Tibial nerve (tissue), 4 donors: ENCODE data around the gene POLA2. TPM values are rescaled to one million over a fixed set of nuclear protein-coding genes. Genes with fewer than 3 reads are reported as not detected.
A peak's percentile ranks its signal among the peaks of the same experiment; 100 is the strongest.
"Not testable (repeated sequence)": the region's sequence is repeated elsewhere in the genome, so short reads cannot be mapped to it uniquely, and the experiment has no call there.

ENCODE experiments used
- DNase-seq, 2 donors: peaks; one replicate each; pipeline ENCODE4 v3.0.0-alpha.2; 2019; ENCODE audit warnings: low spot score in 2 of 2
- H3K27ac ChIP-seq, 4 donors: fragments of 200-600 bp; sonication (generic) in 3 of 4; one replicate each; pipeline ENCODE4 v1.5.1; 2017 to 2019; ENCODE audit warnings: mild to moderate bottlenecking in 1 of 4
- H3K27me3 ChIP-seq, 2 donors: fragments of 200-600 bp; sonication (generic) in 1 of 2; one replicate each; pipeline versions ENCODE4 v1.5.1 to v1.6.0; 2017 to 2019
- H3K36me3 ChIP-seq, 3 donors: fragments of 200-600 bp; sonication (generic); one replicate each; pipeline ENCODE4 v1.5.1; 2018 to 2019
- H3K4me1 ChIP-seq, 4 donors: fragments of 200-600 bp; sonication (generic) in 3 of 4; one replicate each; pipeline ENCODE4 v1.5.1; 2017 to 2019
- H3K4me3 ChIP-seq, 4 donors: fragments of 200-600 bp; sonication (generic) in 3 of 4; one replicate each; pipeline ENCODE4 v1.5.1; 2017 to 2019; ENCODE audit warnings: mild to moderate bottlenecking in 1 of 4, moderate library complexity in 1 of 4
- H3K9me3 ChIP-seq, 4 donors: fragments of 200-600 bp; sonication (generic) in 3 of 4; one replicate each; pipeline ENCODE4 v1.5.1; 2017 to 2019
- CTCF ChIP-seq, 5 experiments: fragments of 200-600 bp in 3 of 5; fragments of 450-650 bp in 2 of 5; sonication (generic) in 3 of 5; IDR thresholded peaks; one replicate each; pipeline ENCODE4 v1.5.1; 2016 to 2019; ENCODE audit warnings: antibody characterized with exemption in 5 of 5, mild to moderate bottlenecking in 3 of 5, moderate library complexity in 2 of 5
- EP300 ChIP-seq, 2 donors: sonication (generic); formaldehyde crosslinking; IDR thresholded peaks; one replicate each; pipeline ENCODE4 v1.6.1; 2017; ENCODE audit warnings: antibody characterized with exemption in 2 of 2, mild to moderate bottlenecking in 1 of 2
- POLR2A ChIP-seq, 2 donors: fragments of 450-650 bp; IDR thresholded peaks; one replicate each; pipeline ENCODE4 v1.6.1; 2017; ENCODE audit warnings: antibody characterized with exemption in 2 of 2, mild to moderate bottlenecking in 2 of 2, moderate library complexity in 2 of 2
- WGBS, 2 donors: methylation state at CpG; one replicate each; pipeline ENCODE4 v1.1.5; 2018; 5-methylcytosine and 5-hydroxymethylcytosine counted together
- total RNA-seq, 4 donors: library from RNA; depleted of rRNA; stranded (reverse); fragments of >200 nt; gene quantifications; one replicate each; pipeline ENCODE4 v1.1.0, GENCODE V29; 2016

POLA2 gene
- total RNA-seq, 4 donors from 2014 or later, result 3.5 to 13.5 (median 10.0) TPM

- Histone ChIP-seq H3K36me3 (peaks cover 0 to 22% (median 0%) of the 10 kb centered on the region in 3 donors), H3K4me3 (peak overlapping the region; percentile 41 to 76 (median 70)), H3K27ac (peak overlapping the region in 3 of 4 donors; percentile 86 to 94 (median 91)), H3K9me3 (no peaks in the 10 kb centered on the region), H3K27me3 (no peaks in the 10 kb centered on the region), H3K4me1 (peaks cover 0 to 26% (median 9%) of the 10 kb centered on the region in 4 donors)
- peak in 1 of 2 donors; percentile 20 for DNase-seq
- TF ChIP-seq EP300 (IDR thresholded peaks at IDR 0.05) (no peak), CTCF (IDR thresholded peaks at IDR 0.05) (no peak), POLR2A (IDR thresholded peaks at IDR 0.05) (no peak)
- WGBS, 2 donors, result 1% methylated on average over 16 of the region's 16 CpGs
Measured at GRCh38 chr11:65262381-65262680, 569 bp downstream of the POLA2 start.

GRCh38 chr11:65262776-65263175 is 1.0 kb downstream of the POLA2 start:
- Histone ChIP-seq H3K27ac (peak overlapping the region in 2 of 4 donors; percentile 86 to 94), H3K27me3 (no peaks in the 10 kb centered on the region), H3K9me3 (no peaks in the 10 kb centered on the region), H3K36me3 (peaks cover 0 to 26% (median 0%) of the 10 kb centered on the region in 3 donors), H3K4me1 (peaks cover 0 to 26% (median 9%) of the 10 kb centered on the region in 4 donors), H3K4me3 (peak overlapping the region; percentile 41 to 76 (median 70))
- no peak for DNase-seq
- 32 to 43% methylated on average over 6 of the region's 6 CpGs for WGBS, 2 donors
- TF ChIP-seq POLR2A (IDR thresholded peaks at IDR 0.05), result no peak
- TF ChIP-seq EP300 (IDR thresholded peaks at IDR 0.05), result no peak
- TF ChIP-seq CTCF (IDR thresholded peaks at IDR 0.05), result no peak

- not testable (repeated sequence) for H3K27me3 ChIP-seq, DNase-seq, H3K4me3 ChIP-seq, H3K27ac ChIP-seq, H3K9me3 ChIP-seq
- Histone ChIP-seq H3K4me1 (peaks cover 0 to 26% (median 9%) of the 10 kb centered on the region in 4 donors), H3K36me3 (peaks cover 0 to 43% (median 0%) of the 10 kb centered on the region in 3 donors)
- WGBS, 2 donors, result 92 to 93% methylated on average over 11 of the region's 11 CpGs
Measured at GRCh38 chr11:65264747-65265146, 3.0 kb downstream of the POLA2 start.

GRCh38 chr11:65266210-65266609 is 4.4 kb downstream of the POLA2 start:
- Histone ChIP-seq H3K27me3 (no peaks in the 10 kb centered on the region), H3K9me3 (no peaks in the 10 kb centered on the region), H3K27ac (no peak overlapping the region), H3K36me3 (peaks cover 0 to 58% (median 0%) of the 10 kb centered on the region in 3 donors), H3K4me3 (no peak overlapping the region), H3K4me1 (peaks cover 0 to 22% (median 9%) of the 10 kb centered on the region in 4 donors)
- WGBS, 2 donors, result 85 to 88% methylated on average over 2 of the region's 2 CpGs
- TF ChIP-seq POLR2A (IDR thresholded peaks at IDR 0.05), result no peak
- TF ChIP-seq EP300 (IDR thresholded peaks at IDR 0.05), result no peak
- peak in 2 of 5 experiments; percentile 8 to 16 for TF ChIP-seq CTCF (IDR thresholded peaks at IDR 0.05)
- no peak for DNase-seq

GRCh38 chr11:65274735-65275682 is 13.2 kb downstream of the POLA2 start:
- peaks cover 0 to 20% (median 0%) of the 10 kb centered on the region in 3 donors for H3K36me3 ChIP-seq
- H3K27ac ChIP-seq, result peak overlapping the region in 2 of 4 donors; percentile 41 to 45
- no peaks in the 10 kb centered on the region for H3K9me3 ChIP-seq
- no peak overlapping the region for H3K4me3 ChIP-seq
- DNase-seq, result peak; percentile 62 to 94
- H3K4me1 ChIP-seq, result peaks cover 0 to 26% (median 7%) of the 10 kb centered on the region in 4 donors
- 42 to 45% methylated on average over 6 of the region's 6 CpGs for WGBS, 2 donors
- no peaks in the 10 kb centered on the region for H3K27me3 ChIP-seq
- TF ChIP-seq CTCF (IDR thresholded peaks at IDR 0.05) (peak; percentile 60 to 96 (median 71)), POLR2A (IDR thresholded peaks at IDR 0.05) (no peak), EP300 (IDR thresholded peaks at IDR 0.05) (peak; percentile 26 to 95)
